Suprapubic skin (tissue), 4 donors: ENCODE measurements around the gene ACTR3C.

Experiments
- POLR2A ChIP-seq, 2 donors: fragments of 450-650 bp; IDR thresholded peaks; one replicate each; pipeline ENCODE4 v1.6.1; 2017; ENCODE audit warnings: antibody characterized with exemption in 2 of 2, mild to moderate bottlenecking in 2 of 2, moderate library complexity in 2 of 2
- POLR2AphosphoS5 ChIP-seq, 3 donors: sonication (generic); formaldehyde crosslinking; IDR thresholded peaks; one replicate each; pipeline ENCODE4 v1.6.1; 2017; ENCODE audit warnings: antibody characterized with exemption in 3 of 3

- no peak for TF ChIP-seq POLR2A (IDR thresholded peaks at IDR 0.05)
- TF ChIP-seq POLR2AphosphoS5 (IDR thresholded peaks at IDR 0.05): no peak
These were observed 7.0 kb upstream of the ACTR3C start for GRCh38 chr7:150330211-150330885.
